Measurements from ENCODE around the gene RRBP1. TPM values are rescaled to one million over a fixed set of nuclear protein-coding genes. Genes with fewer than 3 reads are reported as not detected.

The RRBP1 gene
- total RNA-seq, 2 donors from 2014 or later = 402 to 509 TPM

- H3K4me3 ChIP-seq = no peak overlapping the region
- H3K4me1 ChIP-seq = peaks cover 22% of the 10 kb centered on the region
- no peaks in the 10 kb centered on the region for H3K9me3 ChIP-seq
- no peak for DNase-seq
- H3K36me3 ChIP-seq = no peaks in the 10 kb centered on the region
- H3K27ac ChIP-seq = peak overlapping the region; percentile 23
- no peak for TF ChIP-seq CTCF (IDR thresholded peaks at IDR 0.05)
- H3K9ac ChIP-seq (ENCODE audit: low read depth in 2 of 2, low read length in 2 of 2) = peak overlapping the region in 1 of 2 donors; percentile 69
- H3K27me3 ChIP-seq = no peaks in the 10 kb centered on the region
- intact Hi-C loops (cut with DNase I) = loop anchor here (5.0 kb wide), 1 partner anchor 40 kb away; the partner anchor contains the start of gene DSTN
Measured at GRCh38 chr20:17612287-17612991, 69.6 kb downstream of the RRBP1 start.

GRCh38 chr20:17611540-17612286, 70.3 kb downstream of the RRBP1 start:
- Histone ChIP-seq H3K4me3 (no peak overlapping the region), H3K9ac (ENCODE audit: low read depth in 2 of 2, low read length in 2 of 2) (peak overlapping the region in 1 of 2 donors; percentile 69), H3K4me1 (peaks cover 22% of the 10 kb centered on the region), H3K27me3 (no peaks in the 10 kb centered on the region), H3K9me3 (no peaks in the 10 kb centered on the region), H3K27ac (peak overlapping the region; percentile 23), H3K36me3 (no peaks in the 10 kb centered on the region)
- DNase-seq = peak; percentile 67
- intact Hi-C loops (cut with DNase I) = loop anchor here (5.0 kb wide), 1 partner anchor 39 kb away; the partner anchor contains the start of gene DSTN
- TF ChIP-seq CTCF (IDR thresholded peaks at IDR 0.05) = peak; percentile 5

- Histone ChIP-seq H3K4me1 (peaks cover 24% of the 10 kb centered on the region), H3K9ac (ENCODE audit: low read depth in 2 of 2, low read length in 2 of 2) (peak overlapping the region in 1 of 2 donors; percentile 69), H3K27ac (peak overlapping the region; percentile 23), H3K4me3 (no peak overlapping the region), H3K27me3 (no peaks in the 10 kb centered on the region), H3K36me3 (no peaks in the 10 kb centered on the region), H3K9me3 (no peaks in the 10 kb centered on the region)
- no peak for DNase-seq
- peak; percentile 36 for TF ChIP-seq CTCF (IDR thresholded peaks at IDR 0.05)
- intact Hi-C loops (cut with DNase I) = loop anchor here (5.0 kb wide), 1 partner anchor 39 kb away; the partner anchor contains the start of gene DSTN
Measured at GRCh38 chr20:17611290-17611539, 70.8 kb downstream of the RRBP1 start.

GRCh38 chr20:17610566-17611289, 71.3 kb downstream of the RRBP1 start:
- peaks cover 28% of the 10 kb centered on the region for H3K4me1 ChIP-seq

More at GRCh38 chr20:17610566-17611289, 71.3 kb downstream of the RRBP1 start:
- H3K27me3 ChIP-seq = no peaks in the 10 kb centered on the region
- H3K9me3 ChIP-seq = no peaks in the 10 kb centered on the region
- H3K36me3 ChIP-seq = no peaks in the 10 kb centered on the region
- H3K27ac ChIP-seq = peak overlapping the region; percentile 23
- H3K4me3 ChIP-seq = no peak overlapping the region
- peak overlapping the region in 1 of 2 donors; percentile 69 for H3K9ac ChIP-seq (ENCODE audit: low read depth in 2 of 2, low read length in 2 of 2)
- TF ChIP-seq CTCF (IDR thresholded peaks at IDR 0.05) = no peak
- intact Hi-C loops (cut with DNase I) = loop anchor here (5.0 kb wide), 1 partner anchor 38 kb away; the partner anchor contains the start of gene DSTN
- DNase-seq = peak; percentile 80

All from colonic mucosa (tissue), 4 donors.